Ramos (cell line): ENCODE data around the gene KCNN3.

Experiments
- in situ Hi-C: fragments of 300-500 bp; cut with MboI; formaldehyde crosslinking; loops from one replicate; pipeline ENCODE4 v1.14.3; 2022; ENCODE audit warnings: low sequenced_read_pairs; ENCODE audit not compliant: unreplicated experiment

The KCNN3 gene

GRCh38 chr1:154881820-154882535, 11.9 kb upstream of the KCNN3 start:
- in situ Hi-C loops, result loop anchor here (5.0 to 10.0 kb wide), 2 partner anchors 215 to 317 kb away; partner anchors contain the start of gene CHRNB2

DNA sequence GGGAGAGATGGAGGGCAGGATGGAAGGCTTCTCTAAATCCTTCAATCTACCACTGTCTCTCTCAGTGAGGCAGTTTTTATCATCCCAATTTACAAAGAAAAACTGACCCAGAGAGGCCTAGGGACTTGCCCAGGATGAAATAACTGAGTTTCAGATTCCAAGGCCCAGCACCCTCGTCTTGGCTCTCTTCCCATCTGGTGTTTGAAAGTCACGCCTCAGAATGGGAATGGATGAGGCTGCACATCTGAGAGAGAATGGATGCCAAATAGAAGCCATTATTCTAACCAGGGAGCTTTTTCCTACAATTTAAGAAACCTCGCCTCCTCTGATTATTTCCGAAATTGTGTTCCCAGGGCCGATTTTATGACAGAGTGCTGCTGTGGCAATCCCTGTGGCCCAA, 10.6 kb upstream of the KCNN3 start:
- in situ Hi-C loops, result loop anchor here (5.0 to 10.0 kb wide), 2 partner anchors 213 to 316 kb away; partner anchors contain the start of gene CHRNB2

GRCh38 chr1:154879038-154879421, 8.9 kb upstream of the KCNN3 start:
- in situ Hi-C loops, result loop anchor here (5.0 kb wide), 1 partner anchor 107 kb away; no protein-coding TSS in a partner anchor

DNA sequence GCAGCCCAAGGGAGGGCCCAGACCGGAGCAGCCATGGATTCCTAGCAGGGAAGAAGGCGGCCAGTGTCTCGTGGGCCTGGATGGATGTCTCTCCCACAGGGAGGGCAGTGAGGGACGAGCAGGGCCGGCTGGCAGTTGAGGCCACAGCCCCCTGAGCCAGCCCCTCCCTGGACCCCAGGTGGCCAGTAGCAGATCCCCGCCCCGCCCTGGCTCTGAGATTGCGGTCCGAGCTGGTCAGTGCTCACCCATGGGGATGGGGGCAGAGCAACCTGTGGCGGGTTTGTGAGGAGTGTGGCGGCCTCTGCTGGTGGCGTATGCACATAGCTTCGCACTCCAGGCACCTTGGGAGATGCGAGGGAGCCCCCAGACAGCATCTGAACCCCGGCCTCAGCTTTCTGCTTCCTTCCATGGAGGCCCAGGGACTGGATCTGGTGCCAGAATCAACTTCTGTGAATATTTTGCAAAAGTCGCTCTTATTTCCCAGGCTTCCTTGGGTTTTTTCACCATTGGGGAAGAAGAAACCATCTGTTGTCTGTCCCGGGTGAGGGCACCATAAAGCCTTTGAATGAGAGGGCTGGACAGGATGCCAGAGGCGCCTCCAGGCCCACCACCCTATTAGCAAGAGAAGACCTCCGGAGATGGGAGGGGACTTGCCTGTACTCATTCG, 8.4 kb upstream of the KCNN3 start:
- in situ Hi-C loops, result loop anchor here (5.0 kb wide), 1 partner anchor 106 kb away; no protein-coding TSS in a partner anchor

DNA sequence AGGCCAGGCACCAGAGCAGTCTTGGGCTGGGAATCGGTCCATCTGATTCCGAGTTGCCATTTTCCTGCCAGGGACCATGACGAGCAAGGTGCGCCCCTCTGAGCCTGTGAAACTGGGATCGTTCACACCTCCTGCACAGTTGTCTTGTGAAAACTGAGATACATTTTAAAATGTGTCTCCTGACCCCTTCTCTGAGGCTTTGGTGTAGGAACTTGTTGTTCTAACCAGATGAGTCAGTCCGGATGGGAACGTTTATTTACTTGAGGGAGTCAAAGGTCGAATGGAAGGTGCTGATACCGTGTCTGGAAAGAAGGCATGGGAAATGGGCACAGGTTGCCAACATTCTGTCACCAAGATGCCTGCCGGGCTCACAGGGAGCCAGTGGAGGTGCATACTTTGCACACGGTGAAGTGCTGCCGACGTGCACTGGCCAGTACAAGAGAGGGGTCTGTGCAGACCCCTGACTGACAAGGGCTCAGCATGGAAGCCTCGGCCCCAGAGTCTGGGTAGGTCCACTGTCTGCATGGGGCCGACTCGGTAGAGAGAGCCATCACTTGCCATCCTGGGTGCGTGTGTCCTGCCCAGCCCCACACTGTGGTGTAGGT, 7.4 kb upstream of the KCNN3 start:
- in situ Hi-C loops, result loop anchor here (5.0 kb wide), 1 partner anchor 105 kb away; no protein-coding TSS in a partner anchor

- in situ Hi-C loops, result loop anchor here (5.0 kb wide), 1 partner anchor 105 kb away; no protein-coding TSS in a partner anchor
These were observed 6.8 kb upstream of the KCNN3 start for GRCh38 chr1:154876842-154877369.

- in situ Hi-C loops, result loop anchor here (25.0 kb wide), 1 partner anchor 1613 kb away; no protein-coding TSS in a partner anchor
These were observed 4.4 kb upstream of the KCNN3 start for GRCh38 chr1:154874465-154874864.

DNA sequence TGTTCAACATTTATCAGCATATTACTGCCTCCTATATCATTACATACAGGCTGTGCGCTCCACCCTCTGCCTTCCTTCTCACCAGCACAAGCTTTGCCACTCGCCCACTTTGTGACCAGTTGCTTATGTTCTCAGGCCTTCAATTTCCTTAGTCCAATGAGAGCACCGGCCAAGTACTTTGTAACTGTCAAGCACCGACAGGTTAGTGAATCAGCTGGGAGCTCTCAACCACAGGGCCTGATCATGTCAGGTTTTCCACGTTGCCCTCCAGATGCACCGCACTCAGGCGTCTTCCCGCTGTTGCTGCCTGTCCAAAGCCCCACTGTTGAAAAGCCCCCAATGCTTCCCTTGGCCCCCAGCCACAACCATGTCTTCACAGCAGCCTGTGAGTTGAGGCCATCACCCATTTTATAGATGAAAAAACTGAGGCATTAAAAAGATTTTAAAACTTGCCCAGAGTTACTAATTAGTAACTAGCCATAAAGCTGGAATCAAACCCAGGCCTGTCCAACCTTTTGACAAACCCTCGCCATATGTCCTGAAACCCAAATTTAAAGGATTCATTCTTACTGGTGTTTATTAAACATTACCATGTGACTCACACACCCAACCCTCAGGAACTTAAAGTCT, 3.4 kb upstream of the KCNN3 start:
- in situ Hi-C loops, result loop anchor here (25.0 kb wide), 1 partner anchor 1614 kb away; no protein-coding TSS in a partner anchor

GRCh38 chr1:154871374-154871773, 1.3 kb upstream of the KCNN3 start:
- in situ Hi-C loops, result loop anchor here (25.0 kb wide), 1 partner anchor 1616 kb away; no protein-coding TSS in a partner anchor

DNA sequence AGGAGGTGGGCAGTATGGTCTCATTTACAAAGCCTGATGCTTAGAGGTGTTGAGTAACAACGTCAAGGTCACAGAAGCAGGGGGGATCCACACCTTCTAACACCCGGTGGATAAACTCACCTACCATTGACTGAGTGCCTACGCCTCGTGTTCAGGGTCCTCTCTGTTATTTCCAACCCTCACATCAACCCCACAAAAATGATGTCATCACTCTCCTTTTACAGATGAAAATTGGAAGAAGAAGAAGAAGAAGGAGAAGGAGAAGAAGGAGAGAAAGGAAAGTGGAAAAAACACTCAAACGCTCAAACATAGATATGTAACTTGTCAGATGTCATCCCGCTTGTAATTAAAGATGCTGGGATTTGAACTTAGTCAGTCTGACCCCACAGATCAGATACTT, 653 bp upstream of the KCNN3 start:
- in situ Hi-C loops, result loop anchor here (25.0 kb wide), 1 partner anchor 1617 kb away; no protein-coding TSS in a partner anchor

- in situ Hi-C loops, result loop anchor here (25.0 kb wide), 1 partner anchor 1618 kb away; no protein-coding TSS in a partner anchor
These were observed 548 bp downstream of the KCNN3 start for GRCh38 chr1:154869351-154870114.

GRCh38 chr1:154867841-154868605, 2.1 kb downstream of the KCNN3 start:
- in situ Hi-C loops, result loop anchor here (25.0 kb wide), 1 partner anchor 1619 kb away; no protein-coding TSS in a partner anchor

DNA sequence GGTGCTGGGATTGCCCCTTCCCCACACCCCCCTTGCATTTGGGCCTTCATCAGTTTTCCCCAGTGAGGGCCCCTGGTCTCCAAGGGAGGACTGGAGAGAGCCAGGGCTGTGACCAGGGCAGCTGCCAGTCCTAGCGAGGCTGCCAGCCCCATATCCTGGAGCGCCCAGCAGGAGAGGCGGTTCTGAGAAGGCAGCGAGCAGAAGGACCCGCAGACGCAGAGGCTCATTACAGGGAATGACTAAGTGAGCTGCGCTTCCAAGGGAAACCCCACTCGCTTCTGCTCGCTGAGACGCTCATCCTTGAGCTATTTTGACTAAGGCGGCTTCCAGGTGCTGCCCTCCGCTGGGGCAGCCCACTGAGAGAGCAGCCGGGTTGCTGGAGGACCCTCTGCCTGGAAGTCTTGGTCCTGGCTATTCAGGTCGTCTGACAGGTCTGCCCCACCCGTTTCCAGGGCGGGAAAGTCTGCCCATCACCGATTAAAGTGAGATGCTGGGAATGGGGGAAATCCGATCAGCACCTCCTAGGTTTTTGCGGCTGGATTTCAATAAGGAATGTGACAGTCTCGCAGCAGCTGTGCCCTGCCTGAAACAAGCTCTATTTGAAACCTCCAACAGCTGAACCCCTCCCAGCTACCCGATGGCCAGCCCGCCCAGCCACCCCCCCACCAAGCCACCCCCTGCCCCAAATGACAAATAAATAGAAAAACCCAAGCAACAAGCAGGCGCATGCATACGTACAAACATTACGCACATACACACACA, 2.8 kb downstream of the KCNN3 start:
- in situ Hi-C loops, result loop anchor here (25.0 kb wide), 1 partner anchor 1620 kb away; no protein-coding TSS in a partner anchor

- in situ Hi-C loops, result loop anchor here (25.0 kb wide), 1 partner anchor 1621 kb away; no protein-coding TSS in a partner anchor
These were observed 3.6 kb downstream of the KCNN3 start for GRCh38 chr1:154866257-154867063.

GRCh38 chr1:154865442-154866256, 4.4 kb downstream of the KCNN3 start:
- in situ Hi-C loops, result loop anchor here (25.0 kb wide), 1 partner anchor 1622 kb away; no protein-coding TSS in a partner anchor
